NOMO-1 (cell line): ENCODE measurements around the gene MGAT1.
"Not testable (repeated sequence)": the region's sequence is repeated elsewhere in the genome, so short reads cannot be mapped to it uniquely, and the experiment has no call there.

Source experiments
- DNase-seq, 2 experiments: peaks; one replicate each; lab custom pipeline; 2025; ENCODE audit not compliant: unreplicated experiment in 2 of 2; lab: John Stamatoyannopoulos, UW

Gene MGAT1

GRCh38 chr5:180786531-180787398 is 15.8 kb downstream of the MGAT1 start:
- DNase-seq, result no peak

GRCh38 chr5:180785794-180786221 is 16.8 kb downstream of the MGAT1 start:
- no peak for DNase-seq

- DNase-seq, result no peak
These were observed 17.4 kb downstream of the MGAT1 start for GRCh38 chr5:180785121-180785781.

- peak; percentile 32 to 58 for DNase-seq
These were observed 18.0 kb downstream of the MGAT1 start for GRCh38 chr5:180784497-180785097.

GRCh38 chr5:180783340-180784052 is 19.1 kb downstream of the MGAT1 start:
- DNase-seq, result no peak

GRCh38 chr5:180782748-180783147 is 19.9 kb downstream of the MGAT1 start:
- no peak for DNase-seq

- not testable (repeated sequence) for DNase-seq
These were observed 20.7 kb downstream of the MGAT1 start for GRCh38 chr5:180781900-180782326.

GRCh38 chr5:180779985-180780610 is 22.5 kb downstream of the MGAT1 start:
- no peak for DNase-seq

- no peak for DNase-seq
These were observed 25.1 kb downstream of the MGAT1 start for GRCh38 chr5:180777475-180777874.

- no peak for DNase-seq
These were observed 26.2 kb downstream of the MGAT1 start for GRCh38 chr5:180776376-180776775.

GRCh38 chr5:180775624-180776023 is 27.0 kb downstream of the MGAT1 start:
- no peak for DNase-seq

GRCh38 chr5:180771839-180772238 is 30.8 kb downstream of the MGAT1 start:
- no peak for DNase-seq

GRCh38 chr5:180769821-180770220 is 32.8 kb downstream of the MGAT1 start:
- no peak for DNase-seq

- DNase-seq, result no peak
These were observed 47.0 kb downstream of the MGAT1 start for GRCh38 chr5:180755601-180756000.

- DNase-seq, result no peak
These were observed 58.4 kb downstream of the MGAT1 start for GRCh38 chr5:180744253-180744652.

GRCh38 chr5:180742727-180743126 is 59.9 kb downstream of the MGAT1 start:
- no peak for DNase-seq

- DNase-seq, result not testable (repeated sequence)
These were observed 61.7 kb downstream of the MGAT1 start for GRCh38 chr5:180740953-180741352.

GRCh38 chr5:180739958-180740357 is 62.6 kb downstream of the MGAT1 start, which contains the start of gene OR2Y1:
TSS of gene OR2Y1 (minus strand) at chr5:180740058. CDS start at chr5:180740058, 0 bp downstream.
- no peak for DNase-seq

GRCh38 chr5:180739271-180739670 is 63.3 kb downstream of the MGAT1 start:
- no peak for DNase-seq

- no peak for DNase-seq
These were observed 66.1 kb downstream of the MGAT1 start for GRCh38 chr5:180736536-180736935.
